ENCODE results near the gene ZNF532. TPM values are rescaled to one million over a fixed set of nuclear protein-coding genes. Genes with fewer than 3 reads are reported as not detected.

ZNF532 gene
- total and polyA plus RNA-seq, 2 experiments from 2014 or later: 28.2 to 108 TPM

DNA sequence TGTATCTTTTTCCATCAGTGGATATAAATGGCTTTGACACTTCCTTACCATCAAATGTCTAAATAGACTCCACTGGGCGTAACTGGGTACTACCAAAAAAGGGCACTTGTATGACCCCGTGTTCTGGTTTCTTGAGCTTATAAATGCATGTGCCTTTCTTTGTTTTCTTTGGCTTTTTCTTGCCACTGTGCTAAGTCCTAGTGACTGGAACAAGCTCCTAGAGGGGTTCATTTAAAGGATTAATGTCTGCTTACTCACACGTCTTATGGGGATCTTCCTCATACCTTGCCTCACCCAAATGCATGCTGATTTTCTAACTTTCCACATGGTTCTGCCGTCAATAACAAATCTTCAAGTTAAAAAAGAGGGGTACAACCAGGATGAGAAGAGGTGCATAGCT lies 19.8 kb upstream of the ZNF532 start:
- no peaks in the 10 kb centered on the region for H3K9me3 ChIP-seq (ENCODE audit: low read depth)
- no peak overlapping the region for H3K4me3 ChIP-seq
- H3K27ac ChIP-seq: no peak overlapping the region
- no peak for TF ChIP-seq CTCF (IDR thresholded peaks at IDR 0.05; ENCODE audit: low read depth, low read length)
- no peaks in the 10 kb centered on the region for H3K27me3 ChIP-seq
- peaks cover 6% of the 10 kb centered on the region for H3K4me1 ChIP-seq (ENCODE audit: low read depth)
- H3K36me3 ChIP-seq: no peaks in the 10 kb centered on the region
- no peak for DNase-seq (ENCODE audit: low read depth in 1 of 2, low spot score in 1 of 2)

DNA sequence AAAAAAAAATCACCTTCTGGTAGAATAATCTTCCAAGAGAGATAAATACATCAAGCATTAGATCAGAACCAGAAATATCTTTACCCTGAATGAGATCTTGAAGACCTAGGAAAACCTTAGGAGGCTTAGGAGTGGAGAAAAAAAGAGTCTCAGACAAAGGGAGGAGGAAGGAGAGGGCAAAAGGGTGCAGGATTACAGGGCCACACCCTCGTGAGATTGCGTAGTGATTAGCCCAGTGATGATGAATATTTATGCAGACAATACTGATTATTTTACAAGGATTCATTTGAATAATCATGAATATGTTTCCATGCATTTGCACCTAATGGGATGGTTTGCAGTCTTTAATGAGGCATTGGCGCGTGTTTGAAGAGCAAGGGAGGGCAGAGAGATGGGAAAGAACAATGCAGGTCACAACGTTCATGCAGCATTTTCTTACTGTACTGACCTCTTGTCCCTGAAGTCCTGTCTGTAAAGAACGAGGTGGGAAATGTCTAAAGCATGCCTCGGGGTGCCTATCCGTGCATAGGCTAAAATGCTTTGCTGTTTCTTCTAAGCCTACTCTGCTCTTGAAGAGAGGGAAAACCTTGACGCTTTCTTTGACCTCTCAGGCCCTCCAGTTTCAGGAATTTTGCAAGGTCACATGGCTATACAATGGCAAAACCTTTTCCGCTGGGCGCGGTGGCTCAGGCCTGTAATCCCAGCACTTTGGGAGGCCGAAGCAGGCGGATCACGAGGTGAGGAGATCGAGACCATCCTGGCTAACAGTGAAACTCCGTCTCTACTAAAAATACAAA lies 18.6 kb upstream of the ZNF532 start:
- H3K27ac ChIP-seq: no peak overlapping the region
- H3K4me3 ChIP-seq: no peak overlapping the region
- H3K9me3 ChIP-seq (ENCODE audit: low read depth): no peaks in the 10 kb centered on the region
- H3K36me3 ChIP-seq: no peaks in the 10 kb centered on the region
- H3K4me1 ChIP-seq (ENCODE audit: low read depth): peaks cover 6% of the 10 kb centered on the region
- H3K27me3 ChIP-seq: no peaks in the 10 kb centered on the region
- no peak for DNase-seq (ENCODE audit: low read depth in 1 of 2, low spot score in 1 of 2)
- TF ChIP-seq CTCF (IDR thresholded peaks at IDR 0.05; ENCODE audit: low read depth, low read length): no peak

DNA sequence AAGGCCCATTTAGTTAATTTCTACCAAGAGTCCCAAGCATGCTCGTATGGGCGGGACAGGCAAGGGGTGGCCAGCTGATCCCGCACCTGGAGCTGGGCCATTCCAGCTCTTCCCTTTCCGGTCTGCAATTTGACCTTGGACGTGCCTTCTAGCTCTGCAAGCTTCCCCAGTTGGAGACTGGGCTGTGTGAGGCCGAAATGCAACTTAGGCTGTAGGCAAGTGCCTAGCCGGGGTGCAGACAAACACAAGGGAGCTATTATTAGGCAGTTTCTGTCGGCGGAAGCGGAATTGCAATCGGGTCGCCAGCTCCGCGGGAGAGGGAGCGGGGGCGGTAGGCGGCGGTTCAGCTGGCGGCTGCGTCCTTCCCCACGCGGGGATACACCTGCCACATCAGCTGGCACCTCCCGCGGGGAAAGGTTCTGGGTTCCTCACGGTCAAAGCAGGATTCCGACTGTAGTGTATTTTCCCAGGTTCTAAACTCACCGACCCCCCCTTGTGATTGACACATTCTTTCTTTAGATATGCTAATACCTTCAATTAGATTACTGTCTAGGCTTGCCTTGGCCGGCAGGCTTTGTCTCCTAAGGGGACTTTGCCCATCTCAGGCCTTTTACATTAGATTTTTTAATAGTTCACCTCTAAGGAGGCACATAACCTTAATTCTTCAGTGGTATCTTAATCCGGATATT lies 17.1 kb upstream of the ZNF532 start:
- Histone ChIP-seq H3K4me3 (no peak overlapping the region), H3K9me3 (ENCODE audit: low read depth) (no peaks in the 10 kb centered on the region), H3K27ac (no peak overlapping the region), H3K36me3 (no peaks in the 10 kb centered on the region), H3K27me3 (no peaks in the 10 kb centered on the region), H3K4me1 (ENCODE audit: low read depth) (peaks cover 6% of the 10 kb centered on the region)
- DNase-seq (ENCODE audit: low read depth in 1 of 2, low spot score in 1 of 2): peak in 1 of 2 donors; percentile 8
- TF ChIP-seq CTCF (IDR thresholded peaks at IDR 0.05; ENCODE audit: low read depth, low read length): no peak

GRCh38 chr18:58848685-58849084 lies 16.0 kb upstream of the ZNF532 start:
- H3K9me3 ChIP-seq (ENCODE audit: low read depth): no peaks in the 10 kb centered on the region
- H3K4me3 ChIP-seq: no peak overlapping the region
- no peak for TF ChIP-seq CTCF (IDR thresholded peaks at IDR 0.05; ENCODE audit: low read depth, low read length)
- H3K4me1 ChIP-seq (ENCODE audit: low read depth): no peaks in the 10 kb centered on the region
- peak in 1 of 2 donors; percentile 76 for DNase-seq (ENCODE audit: low read depth in 1 of 2, low spot score in 1 of 2)
- no peaks in the 10 kb centered on the region for H3K36me3 ChIP-seq
- H3K27me3 ChIP-seq: no peaks in the 10 kb centered on the region
- no peak overlapping the region for H3K27ac ChIP-seq

- no peaks in the 10 kb centered on the region for H3K36me3 ChIP-seq
- no peak overlapping the region for H3K4me3 ChIP-seq
- TF ChIP-seq CTCF (IDR thresholded peaks at IDR 0.05; ENCODE audit: low read depth, low read length): no peak
- H3K4me1 ChIP-seq (ENCODE audit: low read depth): no peaks in the 10 kb centered on the region
- H3K27ac ChIP-seq: no peak overlapping the region
- DNase-seq (ENCODE audit: low read depth in 1 of 2, low spot score in 1 of 2): no peak
- no peaks in the 10 kb centered on the region for H3K9me3 ChIP-seq (ENCODE audit: low read depth)
- no peaks in the 10 kb centered on the region for H3K27me3 ChIP-seq
Measured at GRCh38 chr18:58850786-58851469, 13.7 kb upstream of the ZNF532 start.

All from cardiac muscle cell (in vitro differentiated cells and primary cell).